ENCODE measurements around the gene COMTD1.

COMTD1 gene

GRCh38 chr10:75234017-75234682 is 1.6 kb downstream of the COMTD1 start (continued):
- TF ChIP-seq ZNF518A (tag by site-specific recombination; conservative IDR thresholded peaks at IDR 0.05; ENCODE audit: low read depth) (no peak), HOXA7 (CRISPR knock-in tag; IDR thresholded peaks at IDR 0.05; ENCODE audit: borderline replicate concordance) (no peak), PRDM6 (tag by site-specific recombination; IDR thresholded peaks at IDR 0.05) (no peak), ZNF843 (tag by site-specific recombination; IDR thresholded peaks at IDR 0.05) (no peak), GLI2 (tag by site-specific recombination; IDR thresholded peaks at IDR 0.05; ENCODE audit: borderline replicate concordance, low read depth) (no peak), ZNF639 (tag by site-specific recombination; IDR thresholded peaks at IDR 0.05) (no peak), SCRT1 (tag by site-specific recombination; IDR thresholded peaks at IDR 0.05; ENCODE audit: borderline replicate concordance) (no peak), ZNF561 (tag by site-specific recombination; IDR thresholded peaks at IDR 0.05; ENCODE audit: borderline replicate concordance) (peak; percentile 21; the same call in 1 of the 2 replicates), PBX3 (CRISPR knock-in tag; IDR thresholded peaks at IDR 0.05) (no peak; the same call in 1 of the 2 replicates), BCL11A (tag by site-specific recombination; IDR thresholded peaks at IDR 0.05; ENCODE audit: low read depth) (peak; percentile 78; the same call in 1 of the 2 replicates), ZNF366 (tag by site-specific recombination; conservative IDR thresholded peaks at IDR 0.05) (peak; percentile 54), ZNF626 (tag by site-specific recombination; IDR thresholded peaks at IDR 0.05) (no peak), ZNF350 (tag by site-specific recombination; IDR thresholded peaks at IDR 0.05) (no peak), ZNF610 (tag by site-specific recombination; IDR thresholded peaks at IDR 0.05; ENCODE audit: borderline replicate concordance) (no peak), PRDM1 (tag by site-specific recombination; IDR thresholded peaks at IDR 0.05) (no peak), ZNF335 (tag by site-specific recombination; conservative IDR thresholded peaks at IDR 0.05) (peak; percentile 54; the same call in 1 of the 2 replicates), GLIS1 (tag by site-specific recombination; IDR thresholded peaks at IDR 0.05) (peak; percentile 61), ZNF18 (tag by site-specific recombination; IDR thresholded peaks at IDR 0.05) (no peak), ZNF112 (tag by site-specific recombination; IDR thresholded peaks at IDR 0.05) (no peak), SALL2 (tag by site-specific recombination; IDR thresholded peaks at IDR 0.05; ENCODE audit: borderline replicate concordance) (no peak), ZBTB8A (tag by site-specific recombination; IDR thresholded peaks at IDR 0.05) (no peak), ZNF704 (tag by site-specific recombination; IDR thresholded peaks at IDR 0.05) (no peak), ZNF488 (tag by site-specific recombination; IDR thresholded peaks at IDR 0.05) (no peak), ZNF133 (tag by site-specific recombination; IDR thresholded peaks at IDR 0.05) (no peak), ZNF214 (tag by site-specific recombination; IDR thresholded peaks at IDR 0.05; ENCODE audit: borderline replicate concordance) (no peak), ZNF660 (tag by site-specific recombination; IDR thresholded peaks at IDR 0.05) (no peak), ZNF37A (tag by site-specific recombination; IDR thresholded peaks at IDR 0.05) (no peak)

Data from HEK293 (cell line).